OCI-LY1 (cell line): ENCODE results near the gene HECW1.

Experiments used
- CTCF ChIP-seq: fragments of 200-600 bp; sonication (generic), shearing (Covaris generic); IDR thresholded peaks from 2 replicates; pipeline ENCODE4 v1.5.1; 2017; ENCODE audit warnings: mild to moderate bottlenecking, antibody characterized with exemption, low read length, moderate library complexity, mixed read lengths
- EZH2 ChIP-seq: fragments of 200-600 bp; sonication (generic), shearing (Covaris generic); IDR thresholded peaks from 2 replicates; pipeline ENCODE4 v1.8.0; 2017; ENCODE audit warnings: borderline replicate concordance, mixed run types, mild to moderate bottlenecking, antibody characterized with exemption, low read length, moderate library complexity, mixed read lengths

DNA sequence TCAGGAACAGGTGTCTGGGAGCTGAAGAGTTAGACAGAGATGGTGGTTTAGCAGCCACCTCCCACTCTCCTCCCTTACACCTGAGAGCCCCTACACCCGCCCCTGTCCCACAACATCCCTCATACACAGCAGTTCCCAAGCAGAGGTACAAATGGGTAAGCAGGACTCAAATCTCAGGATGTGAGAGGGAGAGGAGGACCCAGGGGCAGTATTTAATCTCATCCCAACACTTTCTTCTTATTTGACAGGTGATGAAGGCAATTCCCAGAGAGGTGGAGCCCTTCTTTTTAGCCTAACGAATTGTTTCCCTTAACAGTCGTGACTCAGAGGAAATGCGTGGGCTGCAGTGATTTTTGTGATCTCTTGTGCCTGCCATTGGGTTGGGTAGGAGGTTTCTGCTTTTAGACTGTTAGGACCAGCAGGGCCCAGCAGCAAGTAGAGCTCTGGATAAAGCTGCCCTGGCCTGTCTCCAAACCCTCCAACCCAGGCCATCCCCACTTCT, 191.3 kb downstream of the HECW1 start:
- TF ChIP-seq CTCF (no peak), EZH2 (no peak)
